NCI-H146 treated with DMSO at 0.1 percent for 48 hours (cell line): Measurements from ENCODE around the gene PIM1.

Source experiments
- DNase-seq: peaks from one replicate; lab custom pipeline; 2025; ENCODE audit not compliant: unreplicated experiment; lab: John Stamatoyannopoulos, UW

The PIM1 gene

GRCh38 chr6:37221585-37222124, 51.7 kb downstream of the PIM1 start:
- DNase-seq = no peak

GRCh38 chr6:37222125-37222967, 52.4 kb downstream of the PIM1 start:
- peak; percentile 99 for DNase-seq

GRCh38 chr6:37222992-37223391, 53.0 kb downstream of the PIM1 start:
- DNase-seq = no peak
